GM15510 (cell line): ENCODE data around the gene KAZN.

Source experiments
- POLR2A ChIP-seq: IDR thresholded peaks from 3 replicates; pipeline ENCODE4 v1.6.1; 2011; ENCODE audit warnings: borderline replicate concordance; ENCODE audit not compliant: insufficient read length; ENCODE audit errors: extremely low read depth

KAZN gene

DNA sequence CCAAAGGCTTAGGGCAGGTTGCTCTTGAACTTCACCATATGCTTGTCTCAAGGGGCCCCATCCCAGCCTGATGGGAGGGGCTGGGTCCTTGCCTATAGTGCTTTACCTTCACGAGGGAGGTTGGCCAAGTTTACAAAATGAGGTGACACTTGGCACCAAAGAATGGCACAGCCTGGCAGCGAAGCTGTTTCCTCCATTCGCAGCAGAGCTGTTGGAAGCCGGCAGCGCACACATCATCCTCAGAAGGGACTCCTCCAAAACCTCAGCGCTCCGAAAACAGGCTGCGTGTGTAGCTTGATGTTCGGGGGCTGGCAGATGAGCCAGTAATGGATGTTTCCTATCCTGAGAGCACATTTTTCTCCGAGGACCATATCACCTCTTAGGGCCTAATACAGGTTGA is 116.8 kb downstream of the KAZN start:
- TF ChIP-seq POLR2A = no peak

DNA sequence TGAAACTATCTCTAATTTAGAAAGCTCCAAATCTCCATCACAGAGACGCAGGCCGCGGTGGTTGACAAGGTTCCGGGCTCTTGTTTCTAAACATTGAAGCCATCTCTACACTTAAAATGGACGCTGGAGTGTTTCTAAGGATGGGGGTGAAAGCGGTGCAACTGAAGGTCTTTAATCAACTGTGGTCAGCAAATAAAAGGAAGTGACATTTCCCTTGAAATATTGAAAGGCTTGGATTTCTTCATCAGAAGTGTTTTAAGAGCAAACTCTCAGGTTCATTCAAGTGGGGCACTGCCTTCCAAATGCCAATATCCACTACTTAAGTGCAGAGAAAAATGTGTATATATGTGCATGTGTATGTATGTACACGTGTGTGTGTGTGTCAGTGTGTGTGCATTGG is 117.3 kb downstream of the KAZN start:
- no peak for TF ChIP-seq POLR2A

DNA sequence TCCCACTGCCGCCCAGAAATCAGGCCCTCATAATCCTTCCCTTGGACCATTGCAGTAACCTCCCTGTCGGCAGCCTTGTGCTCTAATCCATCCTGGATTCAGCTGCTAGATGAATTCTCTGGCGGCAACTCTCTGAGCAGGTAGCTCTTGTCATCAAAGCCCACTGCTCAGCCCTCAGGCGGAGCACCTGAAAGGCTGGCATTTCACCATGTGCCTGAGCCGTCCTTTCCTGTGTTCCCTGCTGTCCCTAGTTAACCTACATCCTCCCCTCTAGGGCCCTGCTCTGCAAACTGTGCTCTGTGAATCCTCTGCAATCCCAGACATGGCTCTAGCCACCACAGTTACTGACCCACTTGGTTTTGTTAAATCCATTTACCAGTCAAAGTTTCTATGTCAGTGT is 118.0 kb downstream of the KAZN start:
- TF ChIP-seq POLR2A = no peak

DNA sequence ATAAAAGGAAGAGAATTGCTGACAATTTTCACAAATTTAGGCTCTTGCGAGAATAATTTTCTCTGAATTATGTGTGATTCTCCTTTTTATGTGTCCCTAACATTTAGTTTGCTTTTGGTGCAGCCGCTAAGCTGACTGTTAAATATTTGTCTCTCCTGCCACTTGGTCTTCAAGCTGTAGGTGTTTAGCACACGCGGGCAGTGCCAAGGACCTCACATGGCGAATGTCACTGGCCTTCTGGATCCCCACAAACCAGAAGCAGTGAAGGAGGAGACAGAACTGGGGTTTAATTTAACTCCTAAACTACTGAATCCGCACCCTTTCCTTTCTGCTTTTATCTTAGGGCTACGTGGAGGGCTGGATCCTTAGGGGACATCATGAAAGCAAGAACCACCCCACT is 120.0 kb downstream of the KAZN start:
- no peak for TF ChIP-seq POLR2A

DNA sequence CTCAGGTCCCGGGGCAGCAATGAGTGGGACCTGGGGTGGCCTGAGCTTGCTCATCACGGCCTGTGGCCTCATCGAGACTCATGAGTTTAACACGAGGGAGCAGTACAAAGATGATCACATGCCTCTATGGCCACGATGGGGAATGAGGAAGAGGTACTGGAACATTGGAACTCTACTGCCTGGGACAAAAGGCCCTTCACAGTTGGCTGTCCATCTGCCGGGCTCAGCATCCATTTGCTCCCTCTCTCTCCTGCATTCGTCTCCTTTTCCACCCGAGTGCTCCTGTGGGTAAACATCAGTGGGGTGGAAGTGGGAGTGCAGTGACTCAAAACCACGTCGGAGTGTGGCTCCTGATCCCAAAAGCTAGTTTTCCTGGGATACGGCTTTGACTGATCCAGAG is 124.9 kb downstream of the KAZN start:
- no peak for TF ChIP-seq POLR2A

DNA sequence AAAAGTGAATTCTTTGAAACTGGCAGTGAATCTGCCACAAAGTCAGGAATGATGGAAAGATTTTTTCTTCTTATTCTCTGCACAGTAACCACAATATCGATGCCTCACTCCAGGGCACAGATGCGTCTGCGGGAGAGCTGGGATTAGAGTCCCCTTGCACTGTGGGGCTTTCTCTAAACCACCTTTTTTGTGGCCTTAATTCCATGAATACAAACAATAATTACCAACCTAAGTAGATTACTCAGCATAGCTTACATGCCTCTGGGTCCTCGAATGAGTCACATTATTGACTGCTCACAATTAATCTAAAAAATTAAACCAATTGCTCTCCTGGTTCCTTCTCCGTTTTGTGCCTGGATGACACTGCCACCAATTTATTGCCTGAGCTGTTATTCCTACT is 125.8 kb downstream of the KAZN start:
- no peak for TF ChIP-seq POLR2A

DNA sequence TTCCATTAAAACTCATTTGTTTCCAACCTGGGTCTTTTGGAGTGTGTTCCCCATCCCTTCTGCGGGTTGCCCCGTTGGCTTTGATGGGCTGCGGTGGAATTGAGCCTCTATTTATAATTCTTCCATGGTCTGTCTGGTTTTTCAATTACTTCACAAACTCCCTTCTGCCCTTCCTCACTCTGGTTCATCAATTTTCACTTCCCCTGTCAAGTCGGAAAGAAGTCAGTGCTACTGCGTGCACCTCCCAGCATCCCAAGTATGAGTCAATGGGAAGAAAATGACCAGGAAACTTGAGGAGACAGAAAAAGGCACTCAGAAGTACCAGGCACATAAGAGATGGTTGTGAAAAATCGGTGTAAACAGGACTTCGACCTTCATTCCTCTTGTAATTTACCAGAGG is 126.2 kb downstream of the KAZN start:
- TF ChIP-seq POLR2A = no peak

DNA sequence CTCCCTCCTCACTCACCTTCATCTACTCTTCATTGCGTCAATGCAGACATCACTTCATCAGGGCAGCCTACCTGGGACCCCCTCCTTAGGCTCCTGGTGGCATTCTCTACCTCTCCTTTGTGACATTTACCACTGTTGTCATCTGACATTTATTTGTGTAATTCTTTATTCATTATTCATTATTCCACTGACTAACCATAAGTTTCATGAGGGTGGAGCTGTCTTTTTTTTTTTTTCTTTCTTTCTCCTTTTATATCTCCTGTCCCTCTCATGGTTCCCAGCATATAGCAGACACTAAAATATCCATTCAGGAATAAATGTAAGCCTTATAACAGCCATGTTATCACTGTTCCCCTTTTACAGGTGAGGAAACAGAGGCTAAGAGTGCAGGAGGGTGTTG is 126.8 kb downstream of the KAZN start:
- TF ChIP-seq POLR2A = no peak

DNA sequence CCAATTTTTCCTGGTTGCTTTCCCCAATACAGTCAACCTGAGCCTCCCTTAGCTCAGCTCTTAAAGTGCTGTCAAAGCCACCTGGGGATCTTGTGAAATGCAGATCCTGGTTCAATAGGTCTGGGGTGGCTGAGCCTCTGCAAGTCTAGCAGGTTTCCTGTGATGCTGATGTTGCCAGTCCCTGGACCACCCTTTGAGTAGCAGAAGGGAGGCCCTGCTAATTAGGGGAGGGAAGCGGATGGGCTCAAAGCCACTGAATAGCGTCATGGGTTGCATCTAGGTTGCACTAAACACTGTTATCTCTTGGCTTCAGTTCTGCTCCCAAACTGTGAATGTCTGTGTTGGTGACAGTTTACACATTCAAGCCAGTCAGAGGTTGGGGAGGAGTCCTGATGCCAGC is 127.2 kb downstream of the KAZN start:
- TF ChIP-seq POLR2A = no peak

DNA sequence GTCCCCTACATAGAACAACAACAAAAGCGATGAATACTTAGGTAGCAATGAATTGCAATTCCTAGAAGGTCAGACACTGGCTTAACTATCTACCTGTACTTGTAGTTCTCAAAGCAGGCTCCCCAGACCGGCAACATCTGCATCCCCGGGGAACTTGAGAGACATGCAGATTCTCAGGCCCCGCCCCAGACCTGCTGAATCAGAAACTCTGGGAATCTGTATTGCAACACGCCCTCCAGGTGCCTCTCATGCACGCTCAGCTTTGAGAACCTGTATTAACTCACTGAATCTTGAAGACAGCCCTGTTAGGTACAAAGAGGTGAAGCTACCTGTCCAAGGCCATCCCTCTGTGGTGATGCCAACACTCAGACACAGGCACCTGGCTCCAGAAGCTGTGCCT is 128.1 kb downstream of the KAZN start:
- TF ChIP-seq POLR2A = no peak

DNA sequence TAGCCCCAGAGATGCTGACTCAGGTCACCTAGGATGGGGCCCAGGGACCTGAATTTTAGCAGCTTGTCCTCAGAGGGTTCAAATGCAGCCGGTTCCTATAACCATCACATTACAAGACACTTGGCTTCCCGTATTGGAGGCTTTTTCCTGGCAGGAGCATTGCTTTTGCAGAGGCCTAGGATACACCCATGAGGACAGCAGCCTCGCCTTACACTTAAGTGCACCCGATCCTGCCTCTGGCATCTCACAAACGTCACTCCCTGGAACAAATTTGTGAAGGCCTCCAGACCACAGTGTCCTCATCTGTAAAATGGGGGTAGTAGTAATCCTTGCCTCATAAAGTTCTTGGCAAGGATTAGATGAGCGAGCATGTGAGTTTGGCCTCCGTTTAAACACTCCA is 130.0 kb downstream of the KAZN start:
- TF ChIP-seq POLR2A = no peak

DNA sequence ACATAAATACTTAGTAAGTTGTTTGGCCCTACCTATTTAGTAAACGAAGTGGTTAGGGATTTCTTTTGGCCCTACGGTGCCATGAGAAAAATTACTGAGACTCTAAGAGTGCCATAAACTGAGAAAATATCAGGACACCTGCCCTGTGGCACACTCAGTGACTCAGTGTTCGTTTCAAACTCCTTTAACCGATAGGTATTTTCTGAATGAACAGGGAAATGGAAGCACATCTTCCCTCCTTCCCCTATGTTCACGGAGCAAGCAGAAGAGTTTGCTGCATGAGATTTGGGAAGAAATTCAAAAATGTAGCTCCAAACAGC is 134.2 kb downstream of the KAZN start:
- no peak for TF ChIP-seq POLR2A

DNA sequence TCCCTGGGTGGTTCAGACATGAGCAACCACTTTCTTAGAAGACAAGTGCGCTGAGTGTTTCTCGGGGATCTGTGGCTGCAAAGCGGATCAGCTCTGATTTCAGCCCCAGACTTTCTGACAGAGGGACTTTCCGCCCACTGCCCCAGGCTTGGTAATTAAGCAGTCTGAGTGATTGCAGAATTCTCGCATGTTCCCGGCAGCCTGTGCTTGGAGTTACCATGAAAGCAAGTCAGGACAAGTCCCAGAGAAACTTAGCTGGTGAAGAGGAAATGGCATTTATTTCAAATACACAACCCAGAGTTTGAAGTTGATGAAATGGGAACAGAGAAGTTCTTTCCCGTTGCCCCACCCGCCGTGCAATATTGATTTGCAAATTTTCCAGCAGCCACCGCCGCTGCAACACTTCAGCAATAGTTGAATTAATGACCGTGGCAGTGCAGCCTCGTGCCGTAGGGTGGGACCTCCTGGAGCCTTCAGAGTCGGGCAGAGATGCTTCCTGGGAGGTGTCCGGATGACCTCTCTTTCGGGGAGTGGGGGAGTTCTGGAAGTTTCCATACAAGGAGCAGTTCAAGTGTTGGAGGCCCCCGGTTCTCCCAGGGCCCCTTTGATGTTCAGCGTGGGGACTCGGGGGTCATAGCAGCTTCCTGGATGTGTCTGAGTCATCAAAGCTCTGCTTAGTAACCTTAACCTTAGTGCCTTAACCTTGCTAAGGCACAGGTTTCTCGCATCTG is 134.7 kb downstream of the KAZN start:
- TF ChIP-seq POLR2A = no peak

DNA sequence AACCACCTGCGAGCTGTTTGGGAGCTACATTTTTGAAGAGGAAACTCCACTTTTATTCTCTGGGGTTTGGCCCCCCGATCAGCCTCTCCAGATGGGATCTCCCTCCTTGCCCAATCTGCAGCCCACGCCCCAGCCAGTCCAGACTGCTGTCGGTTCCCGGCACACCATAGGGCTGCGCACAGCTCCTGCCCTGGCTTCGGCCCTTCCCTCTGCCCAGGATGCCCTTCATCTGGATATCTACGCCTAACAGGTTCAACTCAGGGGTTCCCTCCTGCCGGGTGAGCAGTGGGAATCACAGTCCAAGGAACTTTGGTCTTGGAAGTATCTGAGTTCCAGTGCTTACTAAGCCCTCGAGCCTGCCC is 135.3 kb downstream of the KAZN start:
- TF ChIP-seq POLR2A = no peak

DNA sequence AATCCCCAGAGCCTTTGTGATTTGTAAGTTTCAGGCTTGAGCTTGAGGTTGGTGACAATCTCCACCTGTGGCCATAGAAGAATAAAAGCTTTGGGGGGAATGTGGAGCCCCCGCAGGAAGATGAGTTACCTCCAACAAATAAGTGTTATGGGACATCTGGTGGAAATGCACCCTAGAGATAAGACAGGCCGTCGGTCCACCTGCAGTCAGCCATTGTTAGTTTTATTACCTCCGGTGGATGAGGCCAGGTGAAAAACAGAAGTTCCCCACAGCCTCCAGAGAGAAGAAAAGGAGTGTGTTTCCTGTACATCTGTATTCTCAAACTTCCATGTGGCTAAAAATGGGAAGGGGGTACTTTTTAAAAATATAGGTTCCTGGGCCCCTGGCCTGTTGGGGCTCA is 137.4 kb downstream of the KAZN start:
- no peak for TF ChIP-seq POLR2A

DNA sequence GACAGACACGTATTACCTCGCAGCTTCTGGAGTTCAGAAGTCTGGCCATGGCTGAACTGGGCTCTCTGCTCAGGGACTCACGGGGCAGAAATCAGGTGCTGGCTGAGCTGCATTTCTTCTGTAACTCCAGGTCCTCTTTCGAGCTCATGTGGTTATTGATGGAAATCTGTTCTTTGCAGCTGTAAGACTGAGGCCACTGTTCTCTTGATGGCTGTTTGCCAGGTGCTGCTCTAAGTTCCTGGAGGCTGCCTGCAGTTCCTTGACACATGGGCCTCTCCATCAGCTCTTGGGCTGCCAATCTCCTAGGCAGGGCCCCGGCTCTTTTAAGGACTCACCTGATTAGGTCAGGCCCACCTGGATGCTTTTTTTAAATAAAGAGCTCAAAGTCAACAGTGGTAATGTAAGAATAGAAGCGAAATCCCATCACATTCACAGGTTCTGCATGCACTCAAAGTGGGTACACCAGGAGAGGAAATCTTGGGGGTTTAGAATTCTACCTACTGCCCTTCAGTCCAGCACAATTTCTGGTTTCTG is 139.1 kb downstream of the KAZN start:
- TF ChIP-seq POLR2A = no peak

DNA sequence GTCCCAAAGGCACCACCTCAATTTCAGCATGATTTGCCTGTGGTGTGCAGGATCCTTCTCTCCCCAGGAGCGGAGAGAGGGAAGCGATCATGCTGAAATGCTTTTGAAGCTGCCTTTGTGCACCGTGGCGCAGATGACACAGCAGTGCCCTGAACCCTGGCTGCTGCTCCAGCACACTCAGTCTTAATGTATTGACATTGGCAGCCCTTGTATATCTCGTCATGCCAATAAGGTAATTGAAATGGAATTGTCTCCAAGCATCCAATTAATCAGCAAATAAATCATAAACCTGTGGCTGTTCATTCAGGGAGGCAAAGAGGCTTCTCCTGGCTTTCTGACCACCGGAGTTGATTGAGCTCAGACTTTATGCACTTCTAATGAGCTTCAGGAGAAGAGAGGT is 139.8 kb downstream of the KAZN start:
- no peak for TF ChIP-seq POLR2A

DNA sequence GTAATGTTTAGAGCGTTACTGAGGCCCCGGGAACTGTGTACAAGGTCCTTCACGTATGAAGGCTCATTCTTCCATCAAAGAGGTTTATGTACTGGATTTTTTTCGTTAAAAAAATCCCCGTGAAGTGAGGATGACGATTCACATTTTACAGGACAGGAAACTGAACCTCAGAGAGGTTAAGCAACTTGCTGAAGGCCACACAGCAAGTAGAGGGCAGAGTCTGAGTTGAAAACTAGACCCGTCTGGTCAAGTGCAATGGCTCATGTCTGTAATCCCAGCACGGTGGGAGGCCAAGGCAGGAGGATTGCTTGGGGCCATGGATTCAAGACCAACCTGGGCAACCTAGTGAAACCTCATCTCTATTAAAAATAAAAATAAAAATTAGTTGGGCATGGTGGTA is 140.2 kb downstream of the KAZN start:
- no peak for TF ChIP-seq POLR2A

DNA sequence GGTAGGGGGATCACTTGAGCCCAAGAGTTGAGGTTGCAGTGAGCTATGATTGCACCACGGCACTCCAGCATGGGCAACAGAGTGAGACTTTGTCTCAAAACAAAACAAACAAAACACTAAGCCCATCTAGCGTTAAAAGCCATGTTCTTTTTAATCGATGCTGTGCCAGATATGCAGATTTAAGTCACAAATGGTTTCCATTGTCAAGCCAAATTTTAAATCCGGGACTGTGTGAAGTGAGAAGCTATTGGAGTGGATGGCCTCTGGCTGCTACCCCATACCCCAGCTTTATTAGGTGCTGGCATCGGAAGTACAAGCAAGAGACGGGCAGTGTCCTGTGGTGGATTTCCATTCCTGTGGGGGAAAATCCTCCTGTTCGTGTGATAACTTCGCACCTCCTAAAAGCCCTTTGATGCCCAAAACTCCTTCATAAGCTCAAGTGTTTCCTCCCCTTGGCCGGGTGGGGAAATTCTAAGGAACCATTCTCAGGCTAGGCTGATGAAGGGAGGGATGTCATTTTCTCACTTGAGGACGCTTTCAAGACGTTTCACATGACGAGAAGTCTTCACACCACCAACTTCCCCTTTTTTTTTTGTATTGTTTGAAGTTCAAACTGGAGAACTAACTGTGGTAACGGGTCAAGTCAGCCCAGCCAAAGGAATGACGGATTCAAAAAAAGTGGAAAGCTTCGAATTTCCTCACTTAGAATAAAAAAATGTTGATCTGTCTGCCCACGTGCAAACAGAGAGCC is 140.8 kb downstream of the KAZN start:
- no peak for TF ChIP-seq POLR2A
